IMR-90 (cell line): ENCODE results near the gene KAZN. TPM values are rescaled to one million over a fixed set of nuclear protein-coding genes. Genes with fewer than 3 reads are reported as not detected.

ENCODE experiments used
- ATAC-seq: fragments of 200-7000 bp; cut with Tn5 transposase; 2 replicates; pipeline ENCODE4 v1.9.1; 2020; ENCODE audit warnings: low read depth, mild to moderate bottlenecking, moderate library complexity
- BruUV-seq: library from RNA; stranded (reverse); fragments of 400-500 nt; replicated peaks from 2 replicates; lab custom pipeline; 2021; lab: Mats Ljungman, UMichigan
- CTCF ChIA-PET: fragments of 300-600 bp; formaldehyde crosslinking; extraction: SDS; loops from one replicate; lab custom pipeline; 2021; ENCODE audit warnings: antibody characterized with exemption; lab: Yijun Ruan, JAX
- POLR2A ChIA-PET: fragments of 300-600 bp; sonication (Branson Sonifier 250); formaldehyde crosslinking; loops from one replicate; lab custom pipeline; 2022; ENCODE audit warnings: antibody characterized with exemption; ENCODE audit not compliant: unreplicated experiment; lab: Charles Lee
- DNase-seq: peaks from one replicate; pipeline ENCODE4 v3.0.0; 2013
- H2AFZ ChIP-seq: replicated peaks from 2 replicates; pipeline ENCODE3; 2013; ENCODE audit warnings: low read length, mild to moderate bottlenecking; ENCODE audit not compliant: poor library complexity
- H2AK5ac ChIP-seq: 2 replicates; pipeline ENCODE4 v1.6.1; 2013; ENCODE audit warnings: low read depth, low read length, inconsistent platforms
- H2AK9ac ChIP-seq: replicated peaks from 2 replicates; pipeline ENCODE3; 2013; ENCODE audit warnings: mild to moderate bottlenecking, low read depth, low read length, moderate library complexity; ENCODE audit not compliant: poor library complexity
- H2BK120ac ChIP-seq: 2 replicates; pipeline ENCODE4 v1.6.1; 2013; ENCODE audit warnings: low read depth, low read length, inconsistent platforms
- H2BK15ac ChIP-seq: 3 replicates; pipeline ENCODE4 v1.6.1; 2013; ENCODE audit warnings: low read depth, low read length, inconsistent platforms
- H2BK20ac ChIP-seq: 2 replicates; pipeline ENCODE4 v1.6.1; 2013; ENCODE audit warnings: low read depth, mild to moderate bottlenecking, inconsistent platforms, low read length, moderate library complexity
- H2BK5ac ChIP-seq: 2 replicates; pipeline ENCODE4 v1.6.1; 2013; ENCODE audit warnings: mild to moderate bottlenecking, low read depth, low read length, inconsistent platforms; ENCODE audit not compliant: poor library complexity, severe bottlenecking
- H3K14ac ChIP-seq: replicated peaks from 2 replicates; pipeline ENCODE4 v1.6.1; 2013; ENCODE audit warnings: low read depth, low read length, inconsistent platforms
- H3K18ac ChIP-seq: 2 replicates; pipeline ENCODE4 v1.6.1; 2013; ENCODE audit warnings: low read depth, low read length, control low read depth
- H3K23ac ChIP-seq: 2 replicates; pipeline ENCODE4 v1.6.1; 2013; ENCODE audit warnings: low read depth, low read length, inconsistent platforms
- H3K27ac ChIP-seq: 2 replicates; pipeline ENCODE4 v1.5.1; 2013; ENCODE audit warnings: mild to moderate bottlenecking, control low read depth, low read length; ENCODE audit not compliant: insufficient read depth
- H3K27me3 ChIP-seq: 2 replicates; pipeline ENCODE4 v1.6.1; 2013; ENCODE audit warnings: low read length; ENCODE audit not compliant: control insufficient read depth, insufficient read depth
- H3K36me3 ChIP-seq: 2 replicates; pipeline ENCODE4 v1.6.1; 2013; ENCODE audit warnings: low read length, mixed read lengths; ENCODE audit not compliant: control insufficient read depth, insufficient read depth
- H3K4ac ChIP-seq: 2 replicates; pipeline ENCODE4 v1.6.1; 2013; ENCODE audit warnings: low read depth, low read length, inconsistent platforms
- H3K4me1 ChIP-seq: 2 replicates; pipeline ENCODE4 v1.6.1; 2013; ENCODE audit warnings: low read length, mixed read lengths; ENCODE audit not compliant: control insufficient read depth, insufficient read depth
- H3K4me2 ChIP-seq: 2 replicates; pipeline ENCODE4 v1.6.1; 2013; ENCODE audit warnings: low read depth, mild to moderate bottlenecking, control low read depth, low read length, moderate library complexity
- H3K4me3 ChIP-seq: 2 replicates; pipeline ENCODE4 v1.5.1; 2013; ENCODE audit warnings: low read depth, mild to moderate bottlenecking, control low read depth, low read length, moderate library complexity; ENCODE audit not compliant: insufficient read depth
- H3K56ac ChIP-seq: 2 replicates; pipeline ENCODE4 v1.6.1; 2013; ENCODE audit warnings: low read length, inconsistent platforms; ENCODE audit not compliant: insufficient read depth; ENCODE audit errors: extremely low read depth
- H3K79me1 ChIP-seq, 2 experiments: 2 replicates each; pipeline ENCODE4 v1.6.1; 2013; ENCODE audit warnings: low read length in 2 of 2, inconsistent platforms in 1 of 2, low read depth in 1 of 2
- H3K9ac ChIP-seq: 2 replicates; pipeline ENCODE4 v1.6.1; 2013; ENCODE audit warnings: low read depth, low read length, control low read depth
- H3K9me1 ChIP-seq: 2 replicates; pipeline ENCODE4 v1.6.1; 2013; ENCODE audit warnings: low read length, inconsistent platforms; ENCODE audit not compliant: insufficient read depth
- H3K9me3 ChIP-seq: 2 replicates; pipeline ENCODE4 v1.6.1; 2013; ENCODE audit warnings: low read length; ENCODE audit not compliant: control insufficient read depth, insufficient read depth
- H4K20me1 ChIP-seq: 2 replicates; pipeline ENCODE4 v1.6.1; 2013; ENCODE audit warnings: low read length, inconsistent platforms; ENCODE audit not compliant: insufficient read depth
- H4K5ac ChIP-seq: 2 replicates; pipeline ENCODE4 v1.6.1; 2013; ENCODE audit warnings: mild to moderate bottlenecking, low read depth, low read length, control low read depth
- H4K8ac ChIP-seq, 2 experiments: 2 replicates each; pipeline ENCODE4 v1.6.1; 2013; ENCODE audit warnings: low read depth in 2 of 2, low read length in 2 of 2, control low read depth in 1 of 2, inconsistent platforms in 1 of 2
- H4K91ac ChIP-seq: 2 replicates; pipeline ENCODE4 v1.6.1; 2013; ENCODE audit warnings: low read depth, low read length, inconsistent platforms; ENCODE audit not compliant: insufficient read depth
- BHLHE40 ChIP-seq: fragments of 150-350 bp; IDR thresholded peaks from 2 replicates; pipeline ENCODE4 v1.6.1; 2016; ENCODE audit warnings: mild to moderate bottlenecking, low read depth, low read length
- CEBPB ChIP-seq: IDR thresholded peaks from 2 replicates; pipeline ENCODE4 v1.6.1; 2012; ENCODE audit warnings: low read depth, low read length, improper control_type of control experiment
- CHD1 ChIP-seq: IDR thresholded peaks from 2 replicates; pipeline ENCODE4 v1.6.1; 2012; ENCODE audit warnings: low read depth, low read length, improper control_type of control experiment
- FOS ChIP-seq: fragments of 150-350 bp; IDR thresholded peaks from 2 replicates; pipeline ENCODE4 v1.6.1; 2016; ENCODE audit warnings: low read depth, low read length
- MAFK ChIP-seq: IDR thresholded peaks from 2 replicates; pipeline ENCODE4 v1.6.1; 2012; ENCODE audit warnings: low read depth, low read length, improper control_type of control experiment
- MAZ ChIP-seq: IDR thresholded peaks from 2 replicates; pipeline ENCODE4 v1.6.1; 2012; ENCODE audit warnings: low read depth, mild to moderate bottlenecking, low read length, improper control_type of control experiment, moderate library complexity, borderline replicate concordance
- MXI1 ChIP-seq: IDR thresholded peaks from 2 replicates; pipeline ENCODE4 v1.6.1; 2012; ENCODE audit warnings: low read depth, mild to moderate bottlenecking, low read length, moderate library complexity, borderline replicate concordance
- NFE2L2 ChIP-seq: fragments of 150-350 bp; IDR thresholded peaks from 2 replicates; pipeline ENCODE4 v1.6.1; 2016; ENCODE audit warnings: low read depth, mild to moderate bottlenecking, low read length
- POLR2A ChIP-seq: IDR thresholded peaks from 2 replicates; pipeline ENCODE4 v1.6.1; 2012; ENCODE audit warnings: mild to moderate bottlenecking, low read depth, low read length
- RAD21 ChIP-seq: IDR thresholded peaks from 2 replicates; pipeline ENCODE4 v1.6.1; 2012; ENCODE audit warnings: low read length, improper control_type of control experiment
- RCOR1 ChIP-seq: IDR thresholded peaks from 2 replicates; pipeline ENCODE4 v1.6.1; 2012; ENCODE audit warnings: mild to moderate bottlenecking, low read length, improper control_type of control experiment; ENCODE audit not compliant: insufficient replicate concordance
- RFX5 ChIP-seq: IDR thresholded peaks from 2 replicates; pipeline ENCODE4 v1.8.0; 2012; ENCODE audit warnings: low read depth, mild to moderate bottlenecking, low read length, moderate library complexity
- SMC3 ChIP-seq: fragments of 150-350 bp; IDR thresholded peaks from 2 replicates; pipeline ENCODE4 v1.6.1; 2016; ENCODE audit warnings: low read depth, mild to moderate bottlenecking, antibody characterized with exemption, low read length, moderate library complexity
- WGBS, 2 experiments: methylation state at CpG; one replicate each; pipeline versions ENCODE4 v1.1.5 to v1.1.7; 2013; ENCODE audit warnings: missing lambda C conversion rate in 2 of 2; ENCODE audit not compliant: insufficient read length in 1 of 2; ENCODE audit errors: extremely low coverage in 2 of 2; 5-methylcytosine and 5-hydroxymethylcytosine counted together
- dilution Hi-C: fragments of 300-500 bp; cut with HindIII; formaldehyde crosslinking; loops from one replicate; pipeline ENCODE4 v1.14.3; 2018; ENCODE audit warnings: low sequenced_read_pairs; ENCODE audit not compliant: unreplicated experiment
- in situ Hi-C: fragments of 300-500 bp; cut with MboI; formaldehyde crosslinking; loops from 3 replicates; pipeline ENCODE4 v1.14.3; 2019; ENCODE audit warnings: low sequenced_read_pairs, inconsistent platforms, mixed read lengths
- intact Hi-C: fragments of 100-400 bp; cut with micrococcal nuclease; formaldehyde crosslinking; loops from 2 replicates; pipeline ENCODE4 v1.10.0; 2022
- polyA plus RNA-seq, 3 experiments: library from polyadenylated mRNA; depleted of rRNA; stranded (reverse); fragments of >200 nt; gene quantifications; 2 replicates each; pipeline ENCODE4 v1.2.3, GENCODE V29; 2012; ENCODE audit warnings: low replicate concordance in 1 of 3
- total RNA-seq: library from RNA; depleted of rRNA; stranded (reverse); fragments of >200 nt; gene quantifications from 2 replicates; pipeline ENCODE4 v1.2.3, GENCODE V29; 2012
- TF ChIP-seq, protein P1 (sequence below): fragments of 150-350 bp; IDR thresholded peaks from 2 replicates; pipeline ENCODE4 v1.6.1; 2017; ENCODE audit warnings: mild to moderate bottlenecking, antibody characterized with exemption, low read length, low read depth
- TF ChIP-seq, protein P2 (sequence below): fragments of 150-350 bp; IDR thresholded peaks from 2 replicates; pipeline ENCODE4 v1.6.1; 2016; ENCODE audit warnings: low read depth, mild to moderate bottlenecking, low read length, moderate library complexity, borderline replicate concordance
- TF ChIP-seq, protein P3 (sequence below): conservative IDR thresholded peaks from 2 replicates; pipeline ENCODE4 v1.5.1; 2012; ENCODE audit warnings: mild to moderate bottlenecking, low read depth, low read length, improper control_type of control experiment

KAZN gene
- total and polyA plus RNA-seq, 2 of the 4 experiments (the other 2 are of a cell fraction): 5.2 to 10.5 TPM

DNA sequence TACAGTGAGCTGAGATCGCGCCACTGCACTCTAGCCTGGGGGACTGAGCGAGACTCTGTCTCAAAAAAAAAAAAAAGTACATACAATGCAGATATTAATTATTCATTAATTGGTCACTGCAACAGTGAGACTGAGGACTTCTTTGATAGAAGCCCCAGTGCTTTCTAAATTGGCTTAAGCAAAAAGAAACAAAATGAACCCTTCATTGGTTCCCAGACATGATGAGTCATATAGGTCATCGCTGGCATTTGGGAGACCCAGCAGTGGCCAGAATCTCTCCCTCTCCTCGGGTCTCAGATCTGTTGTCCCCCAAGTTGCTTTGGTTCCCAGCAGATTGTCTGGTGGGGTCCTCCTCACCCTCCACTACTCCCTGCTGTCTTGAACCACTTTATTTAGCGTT lies 144.9 kb downstream of the KAZN start:
- Histone ChIP-seq H4K20me1 (no peaks in the 10 kb centered on the region), H3K4me3 (no peak overlapping the region), H3K18ac (no peak overlapping the region), H4K8ac (no peak overlapping the region; a peak in 1 of 4 replicates), H2AFZ (no peak overlapping the region), H3K9me1 (peaks cover 8% of the 10 kb centered on the region), H3K36me3 (no peaks in the 10 kb centered on the region), H3K4ac (peak overlapping the region; percentile 46; the same call in 1 of the 2 replicates), H2AK5ac (peak overlapping the region; percentile 28; the same call in 1 of the 2 replicates), H3K27me3 (no peaks in the 10 kb centered on the region), H3K27ac (no peak overlapping the region), H4K5ac (peak overlapping the region; percentile 45), H3K4me1 (peaks cover 19% of the 10 kb centered on the region), H3K4me2 (no peak overlapping the region), H2AK9ac (no peak overlapping the region), H3K23ac (no peak overlapping the region), H3K56ac (no peak overlapping the region), H3K79me1 (no peaks in the 10 kb centered on the region), H4K91ac (peak overlapping the region; percentile 38; the same call in 1 of the 2 replicates), H2BK15ac (peak overlapping the region; percentile 40; the same call in 1 of the 3 replicates), H3K9me3 (no peaks in the 10 kb centered on the region), H3K9ac (no peak overlapping the region), H2BK5ac (no peak overlapping the region), H2BK20ac (peak overlapping the region; percentile 65), H2BK120ac (peak overlapping the region; percentile 46; the same call in 1 of the 2 replicates), H3K14ac (no peak overlapping the region)
- in situ Hi-C loops: no loop called here
- WGBS, 2 experiments: no CpG with 5 or more reads among the region's 6 CpGs
- CTCF ChIA-PET: no interaction called here
- DNase-seq: no peak
- POLR2A ChIA-PET: no interaction called here
- ATAC-seq: no peak
- TF ChIP-seq MAFK (no peak), FOS (no peak), RAD21 (no peak), SMC3 (no peak), CEBPB (no peak), POLR2A (no peak), NFE2L2 (no peak), MAZ (no peak), MXI1 (no peak), BHLHE40 (no peak), RCOR1 (no peak), RFX5 (no peak), CHD1 (no peak)
- TF ChIP-seq, protein P1, sequence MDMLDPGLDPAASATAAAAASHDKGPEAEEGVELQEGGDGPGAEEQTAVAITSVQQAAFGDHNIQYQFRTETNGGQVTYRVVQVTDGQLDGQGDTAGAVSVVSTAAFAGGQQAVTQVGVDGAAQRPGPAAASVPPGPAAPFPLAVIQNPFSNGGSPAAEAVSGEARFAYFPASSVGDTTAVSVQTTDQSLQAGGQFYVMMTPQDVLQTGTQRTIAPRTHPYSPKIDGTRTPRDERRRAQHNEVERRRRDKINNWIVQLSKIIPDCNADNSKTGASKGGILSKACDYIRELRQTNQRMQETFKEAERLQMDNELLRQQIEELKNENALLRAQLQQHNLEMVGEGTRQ: no peak
- TF ChIP-seq, protein P2, sequence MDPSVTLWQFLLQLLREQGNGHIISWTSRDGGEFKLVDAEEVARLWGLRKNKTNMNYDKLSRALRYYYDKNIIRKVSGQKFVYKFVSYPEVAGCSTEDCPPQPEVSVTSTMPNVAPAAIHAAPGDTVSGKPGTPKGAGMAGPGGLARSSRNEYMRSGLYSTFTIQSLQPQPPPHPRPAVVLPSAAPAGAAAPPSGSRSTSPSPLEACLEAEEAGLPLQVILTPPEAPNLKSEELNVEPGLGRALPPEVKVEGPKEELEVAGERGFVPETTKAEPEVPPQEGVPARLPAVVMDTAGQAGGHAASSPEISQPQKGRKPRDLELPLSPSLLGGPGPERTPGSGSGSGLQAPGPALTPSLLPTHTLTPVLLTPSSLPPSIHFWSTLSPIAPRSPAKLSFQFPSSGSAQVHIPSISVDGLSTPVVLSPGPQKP: no peak
- TF ChIP-seq, protein P3, sequence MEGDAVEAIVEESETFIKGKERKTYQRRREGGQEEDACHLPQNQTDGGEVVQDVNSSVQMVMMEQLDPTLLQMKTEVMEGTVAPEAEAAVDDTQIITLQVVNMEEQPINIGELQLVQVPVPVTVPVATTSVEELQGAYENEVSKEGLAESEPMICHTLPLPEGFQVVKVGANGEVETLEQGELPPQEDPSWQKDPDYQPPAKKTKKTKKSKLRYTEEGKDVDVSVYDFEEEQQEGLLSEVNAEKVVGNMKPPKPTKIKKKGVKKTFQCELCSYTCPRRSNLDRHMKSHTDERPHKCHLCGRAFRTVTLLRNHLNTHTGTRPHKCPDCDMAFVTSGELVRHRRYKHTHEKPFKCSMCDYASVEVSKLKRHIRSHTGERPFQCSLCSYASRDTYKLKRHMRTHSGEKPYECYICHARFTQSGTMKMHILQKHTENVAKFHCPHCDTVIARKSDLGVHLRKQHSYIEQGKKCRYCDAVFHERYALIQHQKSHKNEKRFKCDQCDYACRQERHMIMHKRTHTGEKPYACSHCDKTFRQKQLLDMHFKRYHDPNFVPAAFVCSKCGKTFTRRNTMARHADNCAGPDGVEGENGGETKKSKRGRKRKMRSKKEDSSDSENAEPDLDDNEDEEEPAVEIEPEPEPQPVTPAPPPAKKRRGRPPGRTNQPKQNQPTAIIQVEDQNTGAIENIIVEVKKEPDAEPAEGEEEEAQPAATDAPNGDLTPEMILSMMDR: no peak
- no TSS peak for BruUV-seq
- dilution Hi-C loops: no loop called here
- intact Hi-C loops: loop anchor here (10.0 kb wide), 1 partner anchor 281 kb away; no protein-coding TSS in a partner anchor
